Left hindlimb (tissue), 1 donor: ENCODE results near the gene CTBP2.

Experiments
- DNase-seq: peaks from one replicate; pipeline ENCODE4 v3.0.0-alpha.2; 2018

The CTBP2 gene

GRCh38 chr10:125124907-125125306 is 35.5 kb downstream of the CTBP2 start:
- DNase-seq, result no peak

- no peak for DNase-seq
Measured at GRCh38 chr10:125124115-125124487, 36.3 kb downstream of the CTBP2 start.

- DNase-seq, result peak; percentile 64
Measured at GRCh38 chr10:125123476-125124114, 36.8 kb downstream of the CTBP2 start.

- no peak for DNase-seq
Measured at GRCh38 chr10:125122566-125122965, 37.8 kb downstream of the CTBP2 start.

GRCh38 chr10:125121003-125121402 is 39.4 kb downstream of the CTBP2 start:
- no peak for DNase-seq

- DNase-seq, result no peak
Measured at GRCh38 chr10:125120053-125120710, 40.2 kb downstream of the CTBP2 start.

GRCh38 chr10:125118701-125119100 is 41.7 kb downstream of the CTBP2 start:
- no peak for DNase-seq

GRCh38 chr10:125118011-125118611 is 42.3 kb downstream of the CTBP2 start:
- peak; percentile 68 for DNase-seq

- no peak for DNase-seq
Measured at GRCh38 chr10:125116652-125117310, 43.6 kb downstream of the CTBP2 start.

GRCh38 chr10:125116041-125116649 is 44.2 kb downstream of the CTBP2 start:
- no peak for DNase-seq

GRCh38 chr10:125115409-125115808 is 45.0 kb downstream of the CTBP2 start:
- no peak for DNase-seq

GRCh38 chr10:125114761-125115391 is 45.5 kb downstream of the CTBP2 start:
- DNase-seq, result no peak

GRCh38 chr10:125113691-125114371 is 46.5 kb downstream of the CTBP2 start:
- DNase-seq, result peak; percentile 82

- DNase-seq, result no peak
Measured at GRCh38 chr10:125112697-125113494, 47.5 kb downstream of the CTBP2 start.

GRCh38 chr10:125111118-125111727 is 49.1 kb downstream of the CTBP2 start:
- no peak for DNase-seq

GRCh38 chr10:125107965-125108580 is 52.3 kb downstream of the CTBP2 start:
- DNase-seq, result no peak

GRCh38 chr10:125107166-125107949 is 53.0 kb downstream of the CTBP2 start:
- DNase-seq, result no peak

- DNase-seq, result no peak
Measured at GRCh38 chr10:125106586-125106985, 53.8 kb downstream of the CTBP2 start.

GRCh38 chr10:125105706-125106255 is 54.6 kb downstream of the CTBP2 start:
- DNase-seq, result no peak
